ENCODE measurements around the gene FRMD4A.
"Not testable (repeated sequence)": the region's sequence is repeated elsewhere in the genome, so short reads cannot be mapped to it uniquely, and the experiment has no call there.

FRMD4A gene

GRCh38 chr10:13868528-13869294 is 462.0 kb downstream of the FRMD4A start:
- no peak for DNase-seq

GRCh38 chr10:13867822-13868221 is 462.9 kb downstream of the FRMD4A start:
- DNase-seq, result no peak

- no peak for DNase-seq
These were observed 464.8 kb downstream of the FRMD4A start for GRCh38 chr10:13865758-13866491.

GRCh38 chr10:13865220-13865619 is 465.5 kb downstream of the FRMD4A start:
- not testable (repeated sequence) for DNase-seq

- DNase-seq, result no peak
These were observed 468.0 kb downstream of the FRMD4A start for GRCh38 chr10:13862546-13863233.

- DNase-seq, result no peak
These were observed 469.8 kb downstream of the FRMD4A start for GRCh38 chr10:13860886-13861285.

GRCh38 chr10:13859979-13860654 is 470.6 kb downstream of the FRMD4A start:
- no peak for DNase-seq

GRCh38 chr10:13858709-13859108 is 472.0 kb downstream of the FRMD4A start:
- no peak for DNase-seq

GRCh38 chr10:13857451-13857850 is 473.3 kb downstream of the FRMD4A start:
- DNase-seq, result no peak

- no peak for DNase-seq
These were observed 476.9 kb downstream of the FRMD4A start for GRCh38 chr10:13853854-13854253.

GRCh38 chr10:13852872-13853271 is 477.9 kb downstream of the FRMD4A start:
- DNase-seq, result no peak

- DNase-seq, result no peak
These were observed 478.8 kb downstream of the FRMD4A start for GRCh38 chr10:13851906-13852305.

GRCh38 chr10:13848520-13849445 is 481.9 kb downstream of the FRMD4A start:
- DNase-seq, result no peak

- DNase-seq, result no peak
These were observed 483.5 kb downstream of the FRMD4A start for GRCh38 chr10:13847201-13847631.

GRCh38 chr10:13845897-13846296 is 484.8 kb downstream of the FRMD4A start:
- no peak for DNase-seq

- DNase-seq, result no peak
These were observed 486.1 kb downstream of the FRMD4A start for GRCh38 chr10:13844651-13845050.

GRCh38 chr10:13842117-13842516 is 488.6 kb downstream of the FRMD4A start:
- no peak for DNase-seq

- DNase-seq, result no peak
These were observed 490.7 kb downstream of the FRMD4A start for GRCh38 chr10:13840036-13840435.

- no peak for DNase-seq
These were observed 491.2 kb downstream of the FRMD4A start for GRCh38 chr10:13839430-13839990.

GRCh38 chr10:13839030-13839429 is 491.7 kb downstream of the FRMD4A start:
- no peak for DNase-seq

GRCh38 chr10:13837966-13838365 is 492.8 kb downstream of the FRMD4A start:
- no peak for DNase-seq
